GM23338 (cell line): Measurements from ENCODE around the gene FILIP1L. TPM values are rescaled to one million over a fixed set of nuclear protein-coding genes. Genes with fewer than 3 reads are reported as not detected.

Experiments
- ATAC-seq: fragments of 200-7000 bp; cut with Tn5 transposase; 3 replicates; pipeline ENCODE4 v1.9.1; 2020
- DNase-seq: peaks from one replicate; pipeline ENCODE4 v3.0.0-alpha.2; 2015; ENCODE audit warnings: low spot score
- H2AFZ ChIP-seq: fragments of 200-600 bp; sonication (generic); 2 replicates; pipeline ENCODE4 v1.8.0; 2016; ENCODE audit warnings: antibody characterized with exemption, mild to moderate bottlenecking, moderate library complexity
- H3F3A ChIP-seq: fragments of 200-600 bp; sonication (generic); replicated peaks from 2 replicates; pipeline ENCODE4 v1.8.0; 2017; ENCODE audit warnings: antibody characterized with exemption, mixed run types, low read depth
- H3K27ac ChIP-seq: fragments of 200-600 bp; sonication (generic); 2 replicates; pipeline ENCODE4 v1.6.1; 2016; ENCODE audit warnings: low read depth
- H3K27me3 ChIP-seq: fragments of 200-600 bp; sonication (generic); 2 replicates; pipeline ENCODE4 v1.8.0; 2016; ENCODE audit warnings: mild to moderate bottlenecking, mixed run types, moderate library complexity; ENCODE audit not compliant: insufficient read depth
- H3K36me3 ChIP-seq: fragments of 200-600 bp; sonication (generic); 2 replicates; pipeline ENCODE4 v1.8.0; 2016; ENCODE audit warnings: mild to moderate bottlenecking; ENCODE audit not compliant: insufficient read depth
- H3K4me1 ChIP-seq: fragments of 200-600 bp; sonication (generic); 2 replicates; pipeline ENCODE4 v1.8.0; 2016; ENCODE audit warnings: mild to moderate bottlenecking, moderate library complexity; ENCODE audit not compliant: insufficient read depth
- H3K4me2 ChIP-seq: fragments of 200-600 bp; sonication (generic); 2 replicates; pipeline ENCODE4 v1.7.1; 2017; ENCODE audit warnings: mixed run types
- H3K4me3 ChIP-seq: fragments of 200-600 bp; sonication (generic); 2 replicates; pipeline ENCODE4 v1.6.1; 2016; ENCODE audit warnings: mixed run types
- H3K79me2 ChIP-seq: fragments of 200-600 bp; sonication (generic); replicated peaks from 2 replicates; pipeline ENCODE4 v1.8.0; 2017; ENCODE audit warnings: mild to moderate bottlenecking; ENCODE audit not compliant: insufficient read depth
- H3K9me2 ChIP-seq: fragments of 200-600 bp; sonication (generic); 2 replicates; pipeline ENCODE4 v1.8.0; 2017; ENCODE audit not compliant: insufficient read depth
- H4K20me1 ChIP-seq: fragments of 200-600 bp; sonication (generic); replicated peaks from 2 replicates; pipeline ENCODE4 v1.8.0; 2017; ENCODE audit warnings: mild to moderate bottlenecking; ENCODE audit not compliant: insufficient read depth
- H3K27ac Mint-ChIP-seq: 2 replicates; pipeline ENCODE4 v1.8.0; 2020; ENCODE audit warnings: inconsistent platforms, mild to moderate bottlenecking, moderate library complexity, mixed read lengths
- H3K27me3 Mint-ChIP-seq: 3 replicates; pipeline ENCODE4 v1.8.0; 2022; ENCODE audit warnings: low read depth, mild to moderate bottlenecking, moderate library complexity, mixed read lengths, inconsistent platforms; ENCODE audit not compliant: insufficient read depth, poor library complexity
- H3K36me3 Mint-ChIP-seq: 3 replicates; pipeline ENCODE4 v1.8.0; 2021; ENCODE audit warnings: low read depth, mild to moderate bottlenecking, inconsistent platforms, moderate library complexity, mixed read lengths
- H3K4me1 Mint-ChIP-seq: 3 replicates; pipeline ENCODE4 v1.8.0; 2020; ENCODE audit warnings: mild to moderate bottlenecking, inconsistent platforms, mixed read lengths
- H3K4me3 Mint-ChIP-seq: 3 replicates; pipeline ENCODE4 v1.8.0; 2021; ENCODE audit warnings: moderate library complexity, mild to moderate bottlenecking, inconsistent platforms, mixed read lengths
- H3K9me3 Mint-ChIP-seq: 3 replicates; pipeline ENCODE4 v1.8.0; 2020; ENCODE audit warnings: moderate library complexity, mild to moderate bottlenecking, inconsistent platforms, mixed read lengths
- ETS1 ChIP-seq: IDR thresholded peaks from 2 replicates; pipeline ENCODE4 v1.6.1; 2016; ENCODE audit warnings: antibody characterized with exemption
- EZH2 ChIP-seq: fragments of 200-600 bp; sonication (generic); IDR thresholded peaks from one replicate; pipeline ENCODE4 v1.8.0; 2017; ENCODE audit warnings: antibody characterized with exemption, mild to moderate bottlenecking, low read depth; ENCODE audit not compliant: unreplicated experiment
- EZH2phosphoT487 ChIP-seq: fragments of 200-600 bp; sonication (generic); IDR thresholded peaks from one replicate; pipeline ENCODE4 v1.8.1; 2018; ENCODE audit warnings: antibody characterized with exemption; ENCODE audit not compliant: unreplicated experiment
- JUNB ChIP-seq: IDR thresholded peaks from one replicate; pipeline ENCODE4 v1.6.1; 2016; ENCODE audit warnings: antibody characterized with exemption; ENCODE audit not compliant: unreplicated experiment
- POLR2AphosphoS5 ChIP-seq: IDR thresholded peaks from 2 replicates; pipeline ENCODE4 v1.6.1; 2016; ENCODE audit warnings: antibody characterized with exemption, low read depth
- REST ChIP-seq: IDR thresholded peaks from one replicate; pipeline ENCODE4 v1.6.1; 2018; ENCODE audit warnings: antibody characterized with exemption; ENCODE audit not compliant: unreplicated experiment
- STAT1 ChIP-seq: IDR thresholded peaks from one replicate; pipeline ENCODE4 v1.6.1; 2016; ENCODE audit warnings: antibody characterized with exemption; ENCODE audit not compliant: unreplicated experiment
- ZNF114 ChIP-seq: fragments of 250-450 bp; sonication (Bioruptor Pico); IDR thresholded peaks from 2 replicates; pipeline ENCODE4 v1.5.0; 2020; ENCODE audit warnings: mild to moderate bottlenecking, moderate library complexity
- ZNF331 ChIP-seq: fragments of 250-450 bp; sonication (Bioruptor Pico); IDR thresholded peaks from 2 replicates; pipeline ENCODE4 v1.5.0; 2020; ENCODE audit warnings: low read depth, mild to moderate bottlenecking, moderate library complexity
- ZNF462 ChIP-seq: fragments of 250-450 bp; sonication (Bioruptor Pico); IDR thresholded peaks from 2 replicates; pipeline ENCODE4 v1.5.0; 2020; ENCODE audit warnings: mild to moderate bottlenecking, moderate library complexity
- polyA plus RNA-seq: library from polyadenylated mRNA; unstranded; fragments of >200 nt; fragmentation: Nextera tagmentation; extraction: Ambion mirVana; gene quantifications from 2 replicates; pipeline ENCODE4 v1.2.1, GENCODE V29; 2016
- total RNA-seq: library from RNA; depleted of rRNA; stranded (reverse); fragments of >200 nt; shearing (Covaris generic); gene quantifications from 2 replicates; pipeline ENCODE4 v1.2.3, GENCODE V29; 2014

FILIP1L gene
- total and polyA plus RNA-seq, 2 experiments from 2014 or later = 1.6 TPM; not detected in 1

- H3K36me3 ChIP-seq = no peaks in the 10 kb centered on the region
- no peaks in the 10 kb centered on the region for H4K20me1 ChIP-seq
- Mint-ChIP-seq H3K4me1 (peaks cover 33% of the 10 kb centered on the region), H3K36me3 (no peaks in the 10 kb centered on the region), H3K27ac (no peak overlapping the region), H3K27me3 (peaks cover 3% of the 10 kb centered on the region), H3K4me3 (no peak overlapping the region), H3K9me3 (no peaks in the 10 kb centered on the region)
- H3K27ac ChIP-seq = no peak overlapping the region
- H3K9me2 ChIP-seq = no peaks in the 10 kb centered on the region
- H3K4me1 ChIP-seq = peaks cover 18% of the 10 kb centered on the region
- TF ChIP-seq REST (no peak), ZNF462 (CRISPR knock-in tag) (no peak), POLR2AphosphoS5 (no peak), EZH2 (no peak), ZNF331 (CRISPR knock-in tag) (no peak), STAT1 (no peak), JUNB (no peak), ETS1 (no peak), ZNF114 (CRISPR knock-in tag) (no peak), EZH2phosphoT487 (no peak)
- H3K4me2 ChIP-seq = no peak overlapping the region
- H3K79me2 ChIP-seq = no peaks in the 10 kb centered on the region
- no peaks in the 10 kb centered on the region for H3K27me3 ChIP-seq
- H3K4me3 ChIP-seq = no peak overlapping the region
- no peak overlapping the region for H2AFZ ChIP-seq
- DNase-seq = no peak
- no peak for ATAC-seq
- H3F3A ChIP-seq = no peaks in the 10 kb centered on the region
Measured at GRCh38 chr3:100043271-100043670, 71.0 kb downstream of the FILIP1L start.
